Measurements from ENCODE around the gene PMIS2. TPM values are rescaled to one million over a fixed set of nuclear protein-coding genes. Genes with fewer than 3 reads are reported as not detected.
"Not testable (repeated sequence)": the region's sequence is repeated elsewhere in the genome, so short reads cannot be mapped to it uniquely, and the experiment has no call there.

Gene PMIS2
- total RNA-seq, 4 donors from 2014 or later, result not detected

DNA sequence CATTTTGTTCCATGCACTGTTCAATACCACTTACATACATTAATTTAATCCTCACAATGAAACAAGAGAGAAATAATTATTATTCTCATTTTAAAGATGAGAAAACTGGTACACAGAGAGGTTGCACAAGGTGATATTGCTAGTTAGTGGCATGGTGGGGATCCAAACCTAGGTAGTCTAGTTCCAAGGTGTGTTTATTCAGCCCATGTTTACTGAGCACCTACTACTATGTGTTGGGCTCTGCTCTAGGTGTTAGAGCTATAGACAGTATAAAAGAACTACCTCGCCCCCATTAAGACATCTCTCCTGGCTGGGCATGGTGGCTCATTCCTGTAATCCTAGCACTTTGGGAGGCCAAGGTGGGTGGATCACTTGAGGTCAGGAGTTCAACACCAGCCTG lies 3.2 kb upstream of the PMIS2 start:
- Histone ChIP-seq H3K4me3 (no peak overlapping the region), H3K27ac (no peak overlapping the region), H3K9me3 (peaks cover 0 to 6% (median 0%) of the 10 kb centered on the region in 3 donors), H3K27me3 (peaks cover 59% of the 10 kb centered on the region), H3K4me1 (no peaks in the 10 kb centered on the region), H3K36me3 (no peaks in the 10 kb centered on the region)
- WGBS, 2 donors (ENCODE audit: low coverage in 1 of 2), result no CpG with 5 or more reads among the region's 1 CpG
- ATAC-seq, result no peak
- no peak for TF ChIP-seq POLR2A (IDR thresholded peaks at IDR 0.05)
- TF ChIP-seq EP300 (IDR thresholded peaks at IDR 0.05), result no peak
- TF ChIP-seq, protein P1, sequence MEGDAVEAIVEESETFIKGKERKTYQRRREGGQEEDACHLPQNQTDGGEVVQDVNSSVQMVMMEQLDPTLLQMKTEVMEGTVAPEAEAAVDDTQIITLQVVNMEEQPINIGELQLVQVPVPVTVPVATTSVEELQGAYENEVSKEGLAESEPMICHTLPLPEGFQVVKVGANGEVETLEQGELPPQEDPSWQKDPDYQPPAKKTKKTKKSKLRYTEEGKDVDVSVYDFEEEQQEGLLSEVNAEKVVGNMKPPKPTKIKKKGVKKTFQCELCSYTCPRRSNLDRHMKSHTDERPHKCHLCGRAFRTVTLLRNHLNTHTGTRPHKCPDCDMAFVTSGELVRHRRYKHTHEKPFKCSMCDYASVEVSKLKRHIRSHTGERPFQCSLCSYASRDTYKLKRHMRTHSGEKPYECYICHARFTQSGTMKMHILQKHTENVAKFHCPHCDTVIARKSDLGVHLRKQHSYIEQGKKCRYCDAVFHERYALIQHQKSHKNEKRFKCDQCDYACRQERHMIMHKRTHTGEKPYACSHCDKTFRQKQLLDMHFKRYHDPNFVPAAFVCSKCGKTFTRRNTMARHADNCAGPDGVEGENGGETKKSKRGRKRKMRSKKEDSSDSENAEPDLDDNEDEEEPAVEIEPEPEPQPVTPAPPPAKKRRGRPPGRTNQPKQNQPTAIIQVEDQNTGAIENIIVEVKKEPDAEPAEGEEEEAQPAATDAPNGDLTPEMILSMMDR (IDR thresholded peaks at IDR 0.05), result no peak

- 40% methylated on average over 1 of the region's 1 CpG for WGBS, 2 donors (ENCODE audit: low coverage in 1 of 2)
- H3K9me3 ChIP-seq, result no peaks in the 10 kb centered on the region
- H3K4me3 ChIP-seq, result no peak overlapping the region
- no peak for TF ChIP-seq POLR2A (IDR thresholded peaks at IDR 0.05)
- TF ChIP-seq POLR2AphosphoS5 (IDR thresholded peaks at IDR 0.05), result no peak
- TF ChIP-seq EP300 (IDR thresholded peaks at IDR 0.05), result no peak
- TF ChIP-seq, protein P1 (IDR thresholded peaks at IDR 0.05), result no peak
- H3K36me3 ChIP-seq, result no peaks in the 10 kb centered on the region
- H3K27me3 ChIP-seq, result peaks cover 59% of the 10 kb centered on the region
- H3K4me1 ChIP-seq, result no peaks in the 10 kb centered on the region
- no peak overlapping the region for H3K27ac ChIP-seq
- no peak for ATAC-seq
Measured at GRCh38 chr19:35587321-35587720, 1.3 kb downstream of the PMIS2 start.

- TF ChIP-seq, protein P1 (IDR thresholded peaks at IDR 0.05), result no peak
- peaks cover 50% of the 10 kb centered on the region for H3K27me3 ChIP-seq
- ATAC-seq, result no peak
- H3K36me3 ChIP-seq, result no peaks in the 10 kb centered on the region
- H3K4me3 ChIP-seq, result no peak overlapping the region
- no peaks in the 10 kb centered on the region for H3K4me1 ChIP-seq
- no peaks in the 10 kb centered on the region for H3K9me3 ChIP-seq
- 83 to 84% methylated on average over 2 to 3 of the region's 3 CpGs for WGBS, 2 donors (ENCODE audit: low coverage in 1 of 2)
- no peak overlapping the region for H3K27ac ChIP-seq
Measured at GRCh38 chr19:35590875-35591274, 4.9 kb downstream of the PMIS2 start.

- TF ChIP-seq POLR2AphosphoS5 (IDR thresholded peaks at IDR 0.05) (no peak), EP300 (IDR thresholded peaks at IDR 0.05) (no peak), POLR2A (IDR thresholded peaks at IDR 0.05) (no peak)
- TF ChIP-seq, protein P1 (IDR thresholded peaks at IDR 0.05), result peak in 2 of 4 experiments; percentile 10 to 26
- no peak for ATAC-seq
- 28 to 31% methylated on average over 5 to 8 of the region's 8 CpGs for WGBS, 2 donors (ENCODE audit: low coverage in 1 of 2)
- no peak overlapping the region for H3K4me3 ChIP-seq
- no peaks in the 10 kb centered on the region for H3K9me3 ChIP-seq
- H3K4me1 ChIP-seq, result no peaks in the 10 kb centered on the region
- H3K36me3 ChIP-seq, result no peaks in the 10 kb centered on the region
- peaks cover 39% of the 10 kb centered on the region for H3K27me3 ChIP-seq
- no peak overlapping the region for H3K27ac ChIP-seq
Measured at GRCh38 chr19:35592226-35592625, 6.3 kb downstream of the PMIS2 start.

DNA sequence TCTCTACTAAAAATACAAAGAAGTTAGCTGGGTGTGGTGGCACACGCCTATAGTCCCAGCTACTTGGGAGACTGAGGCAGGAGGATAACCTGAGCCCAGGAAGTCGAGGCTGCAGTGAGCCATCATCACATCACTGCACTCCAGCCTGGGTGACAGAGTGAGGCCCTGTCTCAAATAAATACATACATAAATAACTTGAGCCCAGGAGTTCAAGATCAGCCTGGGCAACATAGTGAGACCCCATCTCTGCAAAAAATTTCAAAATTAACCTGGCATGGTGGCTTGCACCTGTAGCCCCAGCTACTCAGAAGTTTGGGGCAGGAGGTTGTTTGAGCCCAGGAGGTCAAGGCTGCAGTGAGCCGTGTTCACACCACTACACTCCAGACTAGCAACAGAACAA lies 9.1 kb downstream of the PMIS2 start:
- not testable (repeated sequence) for H3K4me1 ChIP-seq, H3K36me3 ChIP-seq, ATAC-seq, H3K9me3 ChIP-seq, H3K4me3 ChIP-seq, H3K27ac ChIP-seq
- 63 to 100% methylated on average over 1 to 2 of the region's 3 CpGs for WGBS, 2 donors (ENCODE audit: low coverage in 1 of 2)
- H3K27me3 ChIP-seq, result peaks cover 35% of the 10 kb centered on the region

GRCh38 chr19:35595928-35596327 lies 10.0 kb downstream of the PMIS2 start:
- no peaks in the 10 kb centered on the region for H3K4me1 ChIP-seq
- H3K9me3 ChIP-seq, result no peaks in the 10 kb centered on the region
- no peak overlapping the region for H3K4me3 ChIP-seq
- no peak overlapping the region for H3K27ac ChIP-seq
- WGBS, 2 donors (ENCODE audit: low coverage in 1 of 2), result 88 to 100% methylated on average over 1 of the region's 1 CpG
- H3K27me3 ChIP-seq, result peaks cover 35% of the 10 kb centered on the region
- H3K36me3 ChIP-seq, result no peaks in the 10 kb centered on the region
- TF ChIP-seq, protein P1 (IDR thresholded peaks at IDR 0.05), result no peak
- no peak for ATAC-seq
